Epithelial cell of esophagus (primary cell): ENCODE results near the gene SYNE1.
A peak's percentile ranks its signal among the peaks of the same experiment; 100 is the strongest.

Source experiments
- DNase-seq: peaks from one replicate; pipeline ENCODE4 v3.0.0; 2010; ENCODE audit warnings: low read depth
- H3K4me3 ChIP-seq: 2 replicates; pipeline ENCODE4 v1.5.1; 2011; ENCODE audit warnings: mild to moderate bottlenecking, low read length, control low read depth
- TF ChIP-seq, protein P1 (sequence below): IDR thresholded peaks from 2 replicates; pipeline ENCODE4 v1.5.1; 2011; ENCODE audit warnings: low read depth, mild to moderate bottlenecking, low read length, control low read depth, inconsistent platforms; ENCODE audit not compliant: insufficient read depth; ENCODE audit errors: missing control alignments

The SYNE1 gene

DNA sequence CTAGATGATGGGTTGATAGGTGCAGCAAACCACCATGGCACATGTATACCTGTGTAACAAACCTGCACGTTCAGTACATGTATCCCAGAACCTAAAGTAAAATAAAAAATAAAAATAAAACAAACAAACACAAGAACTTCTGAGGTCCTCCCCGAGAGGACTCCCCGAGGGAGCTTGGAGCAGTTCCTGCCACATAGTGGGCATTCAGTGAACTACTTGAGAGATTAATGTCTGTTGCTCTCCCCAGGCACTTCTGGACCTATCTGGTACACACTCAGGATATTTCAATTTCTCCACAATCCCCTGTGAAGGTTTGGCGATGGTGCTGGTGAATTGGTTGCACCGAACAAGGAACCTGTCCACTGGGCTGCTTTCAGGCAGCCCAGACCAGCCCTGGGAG, 518.5 kb downstream of the SYNE1 start:
- TF ChIP-seq, protein P1, sequence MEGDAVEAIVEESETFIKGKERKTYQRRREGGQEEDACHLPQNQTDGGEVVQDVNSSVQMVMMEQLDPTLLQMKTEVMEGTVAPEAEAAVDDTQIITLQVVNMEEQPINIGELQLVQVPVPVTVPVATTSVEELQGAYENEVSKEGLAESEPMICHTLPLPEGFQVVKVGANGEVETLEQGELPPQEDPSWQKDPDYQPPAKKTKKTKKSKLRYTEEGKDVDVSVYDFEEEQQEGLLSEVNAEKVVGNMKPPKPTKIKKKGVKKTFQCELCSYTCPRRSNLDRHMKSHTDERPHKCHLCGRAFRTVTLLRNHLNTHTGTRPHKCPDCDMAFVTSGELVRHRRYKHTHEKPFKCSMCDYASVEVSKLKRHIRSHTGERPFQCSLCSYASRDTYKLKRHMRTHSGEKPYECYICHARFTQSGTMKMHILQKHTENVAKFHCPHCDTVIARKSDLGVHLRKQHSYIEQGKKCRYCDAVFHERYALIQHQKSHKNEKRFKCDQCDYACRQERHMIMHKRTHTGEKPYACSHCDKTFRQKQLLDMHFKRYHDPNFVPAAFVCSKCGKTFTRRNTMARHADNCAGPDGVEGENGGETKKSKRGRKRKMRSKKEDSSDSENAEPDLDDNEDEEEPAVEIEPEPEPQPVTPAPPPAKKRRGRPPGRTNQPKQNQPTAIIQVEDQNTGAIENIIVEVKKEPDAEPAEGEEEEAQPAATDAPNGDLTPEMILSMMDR = no peak

DNA sequence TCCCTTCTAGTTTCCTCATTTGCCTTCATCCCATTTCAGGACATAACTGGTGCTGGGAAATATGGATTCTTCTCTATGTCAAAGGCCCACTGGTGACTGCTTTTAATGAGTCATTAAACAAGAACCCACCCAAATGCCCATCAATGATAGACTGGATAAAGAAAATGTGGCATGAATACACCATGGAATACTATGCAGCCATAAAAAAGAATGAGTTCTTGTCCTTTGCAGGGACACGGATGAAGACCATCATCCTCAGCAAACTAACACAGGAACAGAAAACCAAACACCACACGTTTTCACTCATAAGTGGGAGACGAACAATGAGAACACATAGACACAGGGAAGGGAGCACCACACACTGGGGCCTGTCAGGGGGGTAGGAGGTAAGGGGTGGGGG, 518.9 kb downstream of the SYNE1 start:
- DNase-seq = no peak
- H3K4me3 ChIP-seq = no peak overlapping the region
- TF ChIP-seq, protein P1 = no peak

More for the DNA sequence above, 518.5 kb downstream of the SYNE1 start:
- no peak overlapping the region for H3K4me3 ChIP-seq
- DNase-seq = peak; percentile 17

DNA sequence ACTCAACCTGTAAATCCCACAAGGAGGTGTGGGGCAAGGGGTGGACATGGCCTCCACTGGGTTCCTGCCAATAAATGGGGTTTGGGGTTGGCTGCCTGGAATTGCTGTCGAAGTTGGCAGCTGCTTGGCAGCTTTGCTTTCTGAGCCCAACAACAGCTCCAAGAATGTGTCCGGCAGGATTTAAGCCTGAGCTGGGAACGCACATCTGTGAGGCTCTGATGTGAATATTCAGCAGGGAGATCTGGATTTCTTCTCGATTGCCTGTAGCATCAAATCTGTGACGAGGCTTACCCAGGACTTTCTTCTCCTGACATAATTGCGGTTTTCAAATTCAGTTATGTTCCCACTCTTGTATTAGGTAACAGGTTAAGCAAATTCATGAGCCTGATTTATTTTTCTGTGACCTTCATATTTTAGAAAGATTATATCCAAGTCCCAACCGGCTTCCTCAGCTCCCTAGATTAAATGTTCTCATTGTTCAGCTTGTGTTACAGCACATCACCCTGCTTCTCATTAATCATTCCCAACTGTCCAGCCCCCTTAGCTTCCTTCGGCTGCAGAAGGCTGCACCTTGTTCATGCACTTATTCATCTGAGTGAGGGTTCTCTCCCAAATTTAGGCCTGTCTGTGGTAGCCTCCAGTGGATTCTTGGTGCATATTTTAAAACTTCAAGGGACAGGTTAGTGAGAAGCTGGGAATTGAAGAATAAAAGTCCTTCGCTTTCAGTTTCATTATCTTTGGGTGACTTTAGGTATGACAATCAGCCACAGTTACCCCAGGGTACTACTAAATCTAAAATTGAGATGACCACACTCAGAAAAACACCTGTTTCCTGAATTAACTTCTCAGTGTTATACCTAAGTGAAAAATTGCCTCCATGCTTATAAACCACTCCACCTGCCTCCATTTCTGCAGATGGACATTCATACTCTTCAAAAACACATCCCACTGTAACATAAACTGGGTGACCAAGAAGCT, 519.7 kb downstream of the SYNE1 start:
- TF ChIP-seq, protein P1 = no peak
- H3K4me3 ChIP-seq = no peak overlapping the region
- DNase-seq = no peak

DNA sequence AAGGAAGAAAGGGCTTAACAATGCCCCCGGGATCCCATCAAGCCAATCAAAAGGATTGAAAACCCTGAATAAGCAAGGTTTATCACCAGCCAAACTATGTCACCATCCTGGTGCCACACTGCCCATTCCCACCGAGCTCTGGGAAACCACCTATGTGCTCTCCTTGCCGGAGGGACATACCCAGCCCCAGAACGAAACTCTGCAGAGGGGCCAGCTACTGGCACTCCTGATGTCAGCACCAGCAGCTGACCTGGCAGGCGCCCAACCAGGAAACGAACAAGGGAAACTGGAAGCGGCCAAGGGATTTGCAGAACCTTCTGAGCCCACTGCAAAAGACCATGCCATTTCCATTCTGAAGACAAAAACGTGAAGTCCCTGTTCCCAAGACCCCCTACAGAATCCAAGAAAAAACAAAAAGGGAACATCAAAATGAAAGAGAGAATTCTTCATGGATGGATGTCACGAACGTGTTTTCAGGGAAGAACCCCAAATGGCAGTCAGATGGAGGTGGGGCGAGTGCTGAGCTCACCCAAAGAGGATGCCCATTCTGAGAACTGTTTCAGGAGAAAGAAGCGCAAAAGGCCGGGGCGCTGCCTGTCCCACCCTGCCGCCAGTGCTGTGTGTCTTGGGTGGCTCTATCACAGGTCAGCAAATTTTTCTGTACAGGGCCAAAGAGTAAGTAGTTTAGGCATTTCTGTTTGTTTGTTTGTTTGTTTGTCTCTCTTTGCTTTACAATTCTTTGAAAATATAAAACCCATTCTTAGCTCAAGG, 524.5 kb downstream of the SYNE1 start:
- no peak for DNase-seq
- no peak overlapping the region for H3K4me3 ChIP-seq
- TF ChIP-seq, protein P1 = no peak

DNA sequence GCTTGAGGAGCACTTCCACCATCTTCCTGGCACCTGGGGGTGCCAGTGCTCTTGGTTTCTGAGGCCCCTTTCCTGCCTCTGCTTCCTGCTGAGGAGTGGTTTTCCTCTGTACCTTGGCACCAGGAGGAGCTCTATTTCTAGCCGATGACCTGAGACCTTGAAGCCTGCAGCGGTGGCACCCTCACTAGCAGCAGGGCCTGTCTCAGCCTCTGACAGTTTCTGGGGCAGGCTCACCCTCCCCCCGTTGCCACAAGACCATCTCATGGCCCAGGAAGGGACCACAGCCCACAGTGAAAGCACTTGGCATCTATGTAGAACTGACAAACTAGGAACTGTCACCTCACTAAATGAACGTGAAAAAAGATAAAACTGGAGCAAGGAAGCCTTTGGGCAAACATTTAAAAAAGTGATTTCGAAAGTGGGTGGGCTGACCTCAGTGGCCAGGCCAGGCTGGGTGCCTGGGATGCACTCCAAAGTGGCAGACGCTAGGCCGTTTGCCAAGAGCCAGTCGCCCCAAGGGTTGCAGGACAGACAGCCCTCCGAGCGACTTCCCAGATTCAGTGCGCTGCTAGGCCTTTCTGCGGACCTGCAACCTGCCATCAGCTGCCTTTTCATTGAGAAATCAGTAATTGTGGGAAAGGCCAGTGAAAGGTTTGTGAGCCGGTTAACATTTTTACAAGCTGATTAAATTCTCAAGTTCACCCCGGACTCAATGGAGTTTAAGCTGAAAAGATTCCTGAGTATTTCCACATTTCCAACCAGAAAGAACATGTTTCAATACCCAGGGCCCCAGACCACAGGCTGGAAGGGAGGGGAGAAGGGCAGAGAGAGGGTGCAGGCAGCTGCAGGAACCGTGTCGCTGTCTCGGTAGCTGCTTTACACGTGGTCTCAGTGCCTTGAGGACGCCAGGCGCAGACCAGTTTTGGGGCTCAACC, 526.0 kb downstream of the SYNE1 start:
- TF ChIP-seq, protein P1 = no peak
- no peak overlapping the region for H3K4me3 ChIP-seq
- no peak for DNase-seq

DNA sequence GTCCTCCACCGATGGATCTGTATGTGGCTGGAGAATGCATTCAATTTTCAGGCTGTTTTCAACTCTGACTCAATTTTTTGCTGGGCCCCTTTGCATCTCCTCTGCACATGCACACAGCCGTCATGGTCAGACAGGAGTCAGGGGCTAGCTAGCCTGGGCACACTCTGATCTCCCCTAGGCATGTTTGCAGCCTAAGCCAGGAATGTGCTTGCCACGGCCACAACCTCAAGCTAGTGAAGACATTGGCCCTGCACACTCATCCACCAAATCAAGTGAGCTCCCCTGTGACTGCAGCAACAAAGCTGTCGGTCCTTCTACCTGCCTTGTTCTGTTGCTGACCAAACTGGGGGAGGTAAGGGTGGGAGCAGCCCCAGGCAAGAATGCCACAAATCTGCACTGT, 529.2 kb downstream of the SYNE1 start:
- TF ChIP-seq, protein P1 = no peak
- H3K4me3 ChIP-seq = no peak overlapping the region
- DNase-seq = no peak
